Gastroesophageal sphincter (tissue), 4 donors: ENCODE results near the gene EFHD1. TPM values are rescaled to one million over a fixed set of nuclear protein-coding genes. Genes with fewer than 3 reads are reported as not detected.

Source experiments
- ATAC-seq: fragments of 150-250 bp; one replicate; pipeline ENCODE4 v1.9.1; 2016; ENCODE audit warnings: mild to moderate bottlenecking, moderate library complexity
- H3K27ac ChIP-seq, 4 donors: fragments of 200-600 bp; sonication (generic) in 3 of 4; 1 replicate in 3 of 4; 2 replicates in 1 of 4; pipeline ENCODE4 v1.5.1; 2016 to 2019
- H3K27me3 ChIP-seq: fragments of 200-600 bp; sonication (generic); one replicate; pipeline ENCODE4 v1.5.1; 2019
- H3K36me3 ChIP-seq, 2 donors: fragments of 200-600 bp; sonication (generic); one replicate each; pipeline ENCODE4 v1.5.1; 2019; ENCODE audit warnings: control low read depth in 1 of 2
- H3K4me1 ChIP-seq, 3 donors: fragments of 200-600 bp; sonication (generic); 1 replicate in 2 of 3; 2 replicates in 1 of 3; pipeline ENCODE4 v1.5.1; 2016 to 2019; ENCODE audit warnings: control low read depth in 2 of 3
- H3K4me3 ChIP-seq, 2 donors: fragments of 200-600 bp; sonication (generic); one replicate each; pipeline ENCODE4 v1.5.1; 2019; ENCODE audit warnings: mild to moderate bottlenecking in 1 of 2, moderate library complexity in 1 of 2
- H3K9me3 ChIP-seq, 3 donors: fragments of 200-600 bp; sonication (generic); one replicate each; pipeline ENCODE4 v1.5.1; 2017 to 2019; ENCODE audit warnings: control low read depth in 2 of 3
- EP300 ChIP-seq: sonication (generic); formaldehyde crosslinking; IDR thresholded peaks from one replicate; pipeline ENCODE4 v1.6.1; 2017; ENCODE audit warnings: antibody characterized with exemption, mild to moderate bottlenecking
- POLR2A ChIP-seq, 2 donors: fragments of 450-650 bp; IDR thresholded peaks; one replicate each; pipeline ENCODE4 v1.6.1; 2017; ENCODE audit warnings: antibody characterized with exemption in 2 of 2, mild to moderate bottlenecking in 2 of 2, moderate library complexity in 1 of 2
- POLR2AphosphoS5 ChIP-seq: sonication (generic); formaldehyde crosslinking; IDR thresholded peaks from one replicate; pipeline ENCODE4 v1.6.1; 2017; ENCODE audit warnings: antibody characterized with exemption
- WGBS, 2 donors: methylation state at CpG; one replicate each; pipeline ENCODE4 v1.1.5; 2018; ENCODE audit warnings: low coverage in 1 of 2; 5-methylcytosine and 5-hydroxymethylcytosine counted together
- total RNA-seq, 4 donors: library from RNA; depleted of rRNA; stranded (reverse); fragments of >200 nt; gene quantifications; one replicate each; pipeline ENCODE4 v1.1.0, GENCODE V29; 2016
- TF ChIP-seq, protein P1 (sequence below), 4 experiments: fragments of 200-600 bp in 2 of 4; fragments of 450-650 bp in 2 of 4; sonication (generic) in 1 of 4; IDR thresholded peaks; one replicate each; pipeline ENCODE4 v1.5.1; 2017 to 2019; ENCODE audit warnings: antibody characterized with exemption in 4 of 4, mild to moderate bottlenecking in 2 of 4, moderate library complexity in 2 of 4

EFHD1 gene
- total RNA-seq, 4 donors from 2014 or later: 9.3 to 23.3 (median 17.5) TPM

GRCh38 chr2:232667989-232668583 is 34.7 kb downstream of the EFHD1 start:
- Histone ChIP-seq H3K27ac (no peak overlapping the region), H3K4me3 (no peak overlapping the region), H3K27me3 (no peaks in the 10 kb centered on the region), H3K9me3 (no peaks in the 10 kb centered on the region), H3K36me3 (peaks cover 0 to 12% of the 10 kb centered on the region in 2 donors), H3K4me1 (peaks cover 0 to 13% (median 0%) of the 10 kb centered on the region in 3 donors)
- WGBS, 2 donors: 70 to 94% methylated on average over 5 to 7 of the region's 10 CpGs
- ATAC-seq: no peak
- TF ChIP-seq POLR2A (IDR thresholded peaks at IDR 0.05): no peak
- no peak for TF ChIP-seq EP300
- TF ChIP-seq POLR2AphosphoS5: no peak
- TF ChIP-seq, protein P1, sequence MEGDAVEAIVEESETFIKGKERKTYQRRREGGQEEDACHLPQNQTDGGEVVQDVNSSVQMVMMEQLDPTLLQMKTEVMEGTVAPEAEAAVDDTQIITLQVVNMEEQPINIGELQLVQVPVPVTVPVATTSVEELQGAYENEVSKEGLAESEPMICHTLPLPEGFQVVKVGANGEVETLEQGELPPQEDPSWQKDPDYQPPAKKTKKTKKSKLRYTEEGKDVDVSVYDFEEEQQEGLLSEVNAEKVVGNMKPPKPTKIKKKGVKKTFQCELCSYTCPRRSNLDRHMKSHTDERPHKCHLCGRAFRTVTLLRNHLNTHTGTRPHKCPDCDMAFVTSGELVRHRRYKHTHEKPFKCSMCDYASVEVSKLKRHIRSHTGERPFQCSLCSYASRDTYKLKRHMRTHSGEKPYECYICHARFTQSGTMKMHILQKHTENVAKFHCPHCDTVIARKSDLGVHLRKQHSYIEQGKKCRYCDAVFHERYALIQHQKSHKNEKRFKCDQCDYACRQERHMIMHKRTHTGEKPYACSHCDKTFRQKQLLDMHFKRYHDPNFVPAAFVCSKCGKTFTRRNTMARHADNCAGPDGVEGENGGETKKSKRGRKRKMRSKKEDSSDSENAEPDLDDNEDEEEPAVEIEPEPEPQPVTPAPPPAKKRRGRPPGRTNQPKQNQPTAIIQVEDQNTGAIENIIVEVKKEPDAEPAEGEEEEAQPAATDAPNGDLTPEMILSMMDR (IDR thresholded peaks at IDR 0.05): no peak

- ATAC-seq: no peak
- WGBS, 2 donors: 33 to 76% methylated on average over 5 of the region's 17 CpGs
- Histone ChIP-seq H3K9me3 (no peaks in the 10 kb centered on the region), H3K27ac (no peak overlapping the region), H3K36me3 (peaks cover 0 to 19% of the 10 kb centered on the region in 2 donors), H3K27me3 (no peaks in the 10 kb centered on the region), H3K4me1 (peaks cover 0 to 13% (median 0%) of the 10 kb centered on the region in 3 donors), H3K4me3 (no peak overlapping the region)
- TF ChIP-seq EP300: no peak
- no peak for TF ChIP-seq POLR2A (IDR thresholded peaks at IDR 0.05)
- no peak for TF ChIP-seq POLR2AphosphoS5
- TF ChIP-seq, protein P1 (IDR thresholded peaks at IDR 0.05): peak in 2 of 4 experiments; percentile 41 to 48
Measured at GRCh38 chr2:232668805-232669444, 35.5 kb downstream of the EFHD1 start.

GRCh38 chr2:232672588-232672987 is 39.2 kb downstream of the EFHD1 start:
- Histone ChIP-seq H3K27ac (no peak overlapping the region), H3K9me3 (no peaks in the 10 kb centered on the region), H3K4me1 (peaks cover 0 to 13% (median 0%) of the 10 kb centered on the region in 3 donors), H3K27me3 (no peaks in the 10 kb centered on the region), H3K4me3 (no peak overlapping the region), H3K36me3 (peaks cover 0 to 26% of the 10 kb centered on the region in 2 donors)
- no peak for TF ChIP-seq POLR2A (IDR thresholded peaks at IDR 0.05)
- TF ChIP-seq, protein P1 (IDR thresholded peaks at IDR 0.05): no peak
- no peak for TF ChIP-seq POLR2AphosphoS5
- no peak for TF ChIP-seq EP300
- ATAC-seq: no peak
- WGBS, 2 donors: 60 to 100% methylated on average over 1 of the region's 1 CpG

GRCh38 chr2:232674491-232674890 is 41.1 kb downstream of the EFHD1 start:
- H3K27ac ChIP-seq: no peak overlapping the region
- WGBS, 2 donors: 67 to 72% methylated on average over 3 to 6 of the region's 6 CpGs
- no peaks in the 10 kb centered on the region for H3K9me3 ChIP-seq
- no peak for TF ChIP-seq POLR2A (IDR thresholded peaks at IDR 0.05)
- TF ChIP-seq, protein P1 (IDR thresholded peaks at IDR 0.05): no peak
- TF ChIP-seq POLR2AphosphoS5: no peak
- no peak for TF ChIP-seq EP300
- H3K4me3 ChIP-seq: no peak overlapping the region
- H3K36me3 ChIP-seq: peaks cover 0 to 26% of the 10 kb centered on the region in 2 donors
- no peaks in the 10 kb centered on the region for H3K4me1 ChIP-seq
- ATAC-seq: no peak
- no peaks in the 10 kb centered on the region for H3K27me3 ChIP-seq

DNA sequence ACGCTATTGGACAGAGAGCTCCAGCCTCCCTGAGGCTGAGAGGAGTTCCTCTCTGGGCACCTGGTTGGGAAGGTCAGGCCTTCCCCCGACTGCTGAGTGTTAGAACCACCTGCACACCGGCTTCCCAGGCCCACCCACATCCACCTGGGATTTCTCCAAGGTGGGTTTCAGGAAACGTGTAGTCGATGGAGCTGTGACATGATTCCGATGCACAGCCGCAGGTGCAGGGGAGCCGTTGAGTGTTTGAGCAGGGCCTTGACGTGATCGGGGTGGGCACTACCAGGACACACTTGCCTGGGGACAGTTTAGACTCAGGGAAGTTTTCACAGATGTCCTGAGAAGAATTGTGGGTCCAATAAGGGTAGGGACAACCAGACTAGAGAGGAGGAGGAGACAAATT is 42.0 kb downstream of the EFHD1 start:
- no peak for ATAC-seq
- 70 to 86% methylated on average over 1 to 7 of the region's 10 CpGs for WGBS, 2 donors
- TF ChIP-seq EP300 (no peak), POLR2A (IDR thresholded peaks at IDR 0.05) (no peak), POLR2AphosphoS5 (no peak)
- TF ChIP-seq, protein P1 (IDR thresholded peaks at IDR 0.05): no peak

More for the DNA sequence above, 42.0 kb downstream of the EFHD1 start:
- Histone ChIP-seq H3K27me3 (peaks cover under 1% of the 10 kb centered on the region), H3K27ac (no peak overlapping the region), H3K9me3 (no peaks in the 10 kb centered on the region), H3K4me1 (no peaks in the 10 kb centered on the region), H3K4me3 (no peak overlapping the region), H3K36me3 (peaks cover 0 to 26% of the 10 kb centered on the region in 2 donors)
